Rectal smooth muscle tissue (tissue), 1 donor: ENCODE results near the gene NLGN1.

Source experiments
- H3K27ac ChIP-seq: one replicate; pipeline ENCODE4 v1.7.0; 2013; ENCODE audit warnings: low read depth, low read length, inconsistent platforms
- H3K27me3 ChIP-seq: one replicate; pipeline ENCODE4 v1.7.0; 2013; ENCODE audit warnings: low read length; ENCODE audit not compliant: control insufficient read depth, insufficient read depth
- H3K36me3 ChIP-seq: one replicate; pipeline ENCODE4 v1.7.0; 2013; ENCODE audit warnings: low read length; ENCODE audit not compliant: control insufficient read depth, insufficient read depth
- H3K4me1 ChIP-seq: one replicate; pipeline ENCODE4 v1.7.0; 2013; ENCODE audit warnings: low read length; ENCODE audit not compliant: control insufficient read depth, insufficient read depth
- H3K4me3 ChIP-seq: one replicate; pipeline ENCODE4 v1.7.0; 2013; ENCODE audit warnings: low read length
- H3K9ac ChIP-seq: one replicate; pipeline ENCODE4 v1.7.0; 2013; ENCODE audit warnings: low read length

Gene NLGN1

GRCh38 chr3:174162550-174162949, 765.0 kb downstream of the NLGN1 start:
- Histone ChIP-seq H3K4me3 (no peak overlapping the region), H3K27me3 (no peaks in the 10 kb centered on the region), H3K27ac (no peak overlapping the region), H3K36me3 (no peaks in the 10 kb centered on the region), H3K9ac (no peak overlapping the region), H3K4me1 (no peaks in the 10 kb centered on the region)

GRCh38 chr3:174168026-174168425, 770.5 kb downstream of the NLGN1 start:
- no peaks in the 10 kb centered on the region for H3K27me3 ChIP-seq
- H3K27ac ChIP-seq: no peak overlapping the region
- no peak overlapping the region for H3K4me3 ChIP-seq
- H3K4me1 ChIP-seq: no peaks in the 10 kb centered on the region
- H3K9ac ChIP-seq: no peak overlapping the region
- H3K36me3 ChIP-seq: no peaks in the 10 kb centered on the region

- H3K4me3 ChIP-seq: no peak overlapping the region
- no peak overlapping the region for H3K9ac ChIP-seq
- H3K27me3 ChIP-seq: no peaks in the 10 kb centered on the region
- no peaks in the 10 kb centered on the region for H3K36me3 ChIP-seq
- H3K27ac ChIP-seq: no peak overlapping the region
- no peaks in the 10 kb centered on the region for H3K4me1 ChIP-seq
Measured at GRCh38 chr3:174168538-174169254, 771.2 kb downstream of the NLGN1 start.

GRCh38 chr3:174169736-174170135, 772.2 kb downstream of the NLGN1 start:
- H3K4me3 ChIP-seq: no peak overlapping the region
- H3K9ac ChIP-seq: no peak overlapping the region

GRCh38 chr3:174170248-174170647, 772.7 kb downstream of the NLGN1 start:
- Histone ChIP-seq H3K9ac (no peak overlapping the region), H3K4me3 (no peak overlapping the region), H3K36me3 (no peaks in the 10 kb centered on the region), H3K27ac (no peak overlapping the region), H3K4me1 (no peaks in the 10 kb centered on the region), H3K27me3 (no peaks in the 10 kb centered on the region)

More at GRCh38 chr3:174169736-174170135, 772.2 kb downstream of the NLGN1 start:
- no peaks in the 10 kb centered on the region for H3K36me3 ChIP-seq
- no peaks in the 10 kb centered on the region for H3K27me3 ChIP-seq
- no peak overlapping the region for H3K27ac ChIP-seq
- no peaks in the 10 kb centered on the region for H3K4me1 ChIP-seq

- no peaks in the 10 kb centered on the region for H3K36me3 ChIP-seq
- no peak overlapping the region for H3K27ac ChIP-seq
- no peaks in the 10 kb centered on the region for H3K4me1 ChIP-seq
- no peak overlapping the region for H3K4me3 ChIP-seq
- H3K27me3 ChIP-seq: no peaks in the 10 kb centered on the region
- no peak overlapping the region for H3K9ac ChIP-seq
Measured at GRCh38 chr3:174186377-174186989, 788.9 kb downstream of the NLGN1 start.

- H3K4me3 ChIP-seq: no peak overlapping the region
- no peaks in the 10 kb centered on the region for H3K36me3 ChIP-seq
- H3K27me3 ChIP-seq: no peaks in the 10 kb centered on the region
- no peaks in the 10 kb centered on the region for H3K4me1 ChIP-seq
- no peak overlapping the region for H3K9ac ChIP-seq
- H3K27ac ChIP-seq: no peak overlapping the region
Measured at GRCh38 chr3:174191380-174191779, 793.8 kb downstream of the NLGN1 start.

- Histone ChIP-seq H3K36me3 (no peaks in the 10 kb centered on the region), H3K27ac (no peak overlapping the region), H3K4me3 (no peak overlapping the region), H3K27me3 (no peaks in the 10 kb centered on the region), H3K4me1 (no peaks in the 10 kb centered on the region), H3K9ac (no peak overlapping the region)
Measured at GRCh38 chr3:174191895-174192294, 794.4 kb downstream of the NLGN1 start.

- Histone ChIP-seq H3K4me3 (no peak overlapping the region), H3K36me3 (no peaks in the 10 kb centered on the region), H3K9ac (no peak overlapping the region), H3K27me3 (no peaks in the 10 kb centered on the region), H3K27ac (no peak overlapping the region), H3K4me1 (no peaks in the 10 kb centered on the region)
Measured at GRCh38 chr3:174192471-174192870, 794.9 kb downstream of the NLGN1 start.

GRCh38 chr3:174193604-174194003, 796.1 kb downstream of the NLGN1 start:
- Histone ChIP-seq H3K4me3 (no peak overlapping the region), H3K36me3 (no peaks in the 10 kb centered on the region), H3K9ac (no peak overlapping the region), H3K4me1 (no peaks in the 10 kb centered on the region), H3K27ac (no peak overlapping the region), H3K27me3 (no peaks in the 10 kb centered on the region)

GRCh38 chr3:174197416-174197815, 799.9 kb downstream of the NLGN1 start:
- Histone ChIP-seq H3K4me1 (no peaks in the 10 kb centered on the region), H3K36me3 (no peaks in the 10 kb centered on the region), H3K4me3 (no peak overlapping the region), H3K9ac (no peak overlapping the region), H3K27me3 (no peaks in the 10 kb centered on the region), H3K27ac (no peak overlapping the region)

GRCh38 chr3:174198199-174198598, 800.7 kb downstream of the NLGN1 start:
- H3K4me1 ChIP-seq: no peaks in the 10 kb centered on the region
- no peaks in the 10 kb centered on the region for H3K36me3 ChIP-seq
- no peak overlapping the region for H3K27ac ChIP-seq
- no peak overlapping the region for H3K9ac ChIP-seq
- H3K27me3 ChIP-seq: no peaks in the 10 kb centered on the region
- H3K4me3 ChIP-seq: no peak overlapping the region

- H3K27ac ChIP-seq: no peak overlapping the region
- no peaks in the 10 kb centered on the region for H3K4me1 ChIP-seq
- no peaks in the 10 kb centered on the region for H3K27me3 ChIP-seq
- H3K4me3 ChIP-seq: no peak overlapping the region
- no peaks in the 10 kb centered on the region for H3K36me3 ChIP-seq
- H3K9ac ChIP-seq: no peak overlapping the region
Measured at GRCh38 chr3:174199696-174200095, 802.2 kb downstream of the NLGN1 start.
